ENCODE results near the gene CNP. TPM values are rescaled to one million over a fixed set of nuclear protein-coding genes. Genes with fewer than 3 reads are reported as not detected.

Gene CNP
- total RNA-seq, 1 experiment from 2014 or later: 144 TPM

- no TSS peak for BruUV-seq (replicated peaks)
- peaks cover 12% of the 10 kb centered on the region for H3K36me3 Mint-ChIP-seq (ENCODE audit: insufficient read depth, unreplicated experiment)
- intact Hi-C loops (cut with micrococcal nuclease; ENCODE audit: unreplicated experiment): no loop called here
- DNase-seq: no peak
- H3K27ac Mint-ChIP-seq (ENCODE audit: unreplicated experiment): no peak overlapping the region
- no peaks in the 10 kb centered on the region for H3K9me3 Mint-ChIP-seq (ENCODE audit: low read depth, unreplicated experiment)
- peaks cover 11% of the 10 kb centered on the region for H3K4me1 Mint-ChIP-seq (ENCODE audit: low read depth, unreplicated experiment)
- CTCF ChIA-PET: interaction anchor here (0.6 to 0.7 kb wide), 12 partner anchors 9 to 1517 kb away, joined by 3 to 7 read pairs (median 4); partner anchors contain the start of gene DNAJC7
- H3K4me3 Mint-ChIP-seq (ENCODE audit: low read depth, unreplicated experiment): no peak overlapping the region
- no peaks in the 10 kb centered on the region for H3K27me3 Mint-ChIP-seq (ENCODE audit: unreplicated experiment)
- TF ChIP-seq CTCF (IDR thresholded peaks at IDR 0.05; ENCODE audit: unreplicated experiment): no peak
These were observed 33.7 kb upstream of the CNP start for GRCh38 chr17:41932816-41933389.

- H3K9me3 Mint-ChIP-seq (ENCODE audit: low read depth, unreplicated experiment): no peaks in the 10 kb centered on the region
- H3K4me1 Mint-ChIP-seq (ENCODE audit: low read depth, unreplicated experiment): no peaks in the 10 kb centered on the region
- H3K27ac Mint-ChIP-seq (ENCODE audit: unreplicated experiment): no peak overlapping the region
- CTCF ChIA-PET: no interaction called here
- no peak for DNase-seq
- TF ChIP-seq CTCF (IDR thresholded peaks at IDR 0.05; ENCODE audit: unreplicated experiment): no peak
- H3K4me3 Mint-ChIP-seq (ENCODE audit: low read depth, unreplicated experiment): no peak overlapping the region
- peaks cover 3% of the 10 kb centered on the region for H3K36me3 Mint-ChIP-seq (ENCODE audit: insufficient read depth, unreplicated experiment)
- peaks cover 19% of the 10 kb centered on the region for H3K27me3 Mint-ChIP-seq (ENCODE audit: unreplicated experiment)
- intact Hi-C loops (cut with micrococcal nuclease; ENCODE audit: unreplicated experiment): no loop called here
- BruUV-seq (replicated peaks): no TSS peak
These were observed 31.0 kb upstream of the CNP start for GRCh38 chr17:41935641-41936040.

GRCh38 chr17:41937970-41938954 is 28.3 kb upstream of the CNP start:
- H3K4me1 Mint-ChIP-seq (ENCODE audit: low read depth, unreplicated experiment): no peaks in the 10 kb centered on the region
- peaks cover 29% of the 10 kb centered on the region for H3K27me3 Mint-ChIP-seq (ENCODE audit: unreplicated experiment)
- H3K9me3 Mint-ChIP-seq (ENCODE audit: low read depth, unreplicated experiment): no peaks in the 10 kb centered on the region
- DNase-seq: no peak
- CTCF ChIA-PET: interaction anchor here (0.7 kb wide), 1 partner anchor 8 kb away, joined by 3 read pairs; no protein-coding TSS in a partner anchor
- no peak overlapping the region for H3K4me3 Mint-ChIP-seq (ENCODE audit: low read depth, unreplicated experiment)
- BruUV-seq (replicated peaks): no TSS peak
- no peak overlapping the region for H3K27ac Mint-ChIP-seq (ENCODE audit: unreplicated experiment)
- no peak for TF ChIP-seq CTCF (IDR thresholded peaks at IDR 0.05; ENCODE audit: unreplicated experiment)
- intact Hi-C loops (cut with micrococcal nuclease; ENCODE audit: unreplicated experiment): no loop called here
- H3K36me3 Mint-ChIP-seq (ENCODE audit: insufficient read depth, unreplicated experiment): no peaks in the 10 kb centered on the region

GRCh38 chr17:41939044-41939692 is 27.4 kb upstream of the CNP start:
- H3K9me3 Mint-ChIP-seq (ENCODE audit: low read depth, unreplicated experiment): no peaks in the 10 kb centered on the region
- H3K36me3 Mint-ChIP-seq (ENCODE audit: insufficient read depth, unreplicated experiment): no peaks in the 10 kb centered on the region
- intact Hi-C loops (cut with micrococcal nuclease; ENCODE audit: unreplicated experiment): no loop called here
- BruUV-seq (replicated peaks): no TSS peak
- DNase-seq: no peak
- CTCF ChIA-PET: interaction anchor here (0.7 kb wide), 1 partner anchor 9 kb away, joined by 3 read pairs; no protein-coding TSS in a partner anchor
- H3K4me1 Mint-ChIP-seq (ENCODE audit: low read depth, unreplicated experiment): no peaks in the 10 kb centered on the region
- no peak overlapping the region for H3K27ac Mint-ChIP-seq (ENCODE audit: unreplicated experiment)
- peaks cover 29% of the 10 kb centered on the region for H3K27me3 Mint-ChIP-seq (ENCODE audit: unreplicated experiment)
- no peak for TF ChIP-seq CTCF (IDR thresholded peaks at IDR 0.05; ENCODE audit: unreplicated experiment)
- H3K4me3 Mint-ChIP-seq (ENCODE audit: low read depth, unreplicated experiment): no peak overlapping the region

Measured in Calu3 (cell line).